ENCODE results near the gene PTPN4.
"Not testable (repeated sequence)": the region's sequence is repeated elsewhere in the genome, so short reads cannot be mapped to it uniquely, and the experiment has no call there.

The PTPN4 gene

DNA sequence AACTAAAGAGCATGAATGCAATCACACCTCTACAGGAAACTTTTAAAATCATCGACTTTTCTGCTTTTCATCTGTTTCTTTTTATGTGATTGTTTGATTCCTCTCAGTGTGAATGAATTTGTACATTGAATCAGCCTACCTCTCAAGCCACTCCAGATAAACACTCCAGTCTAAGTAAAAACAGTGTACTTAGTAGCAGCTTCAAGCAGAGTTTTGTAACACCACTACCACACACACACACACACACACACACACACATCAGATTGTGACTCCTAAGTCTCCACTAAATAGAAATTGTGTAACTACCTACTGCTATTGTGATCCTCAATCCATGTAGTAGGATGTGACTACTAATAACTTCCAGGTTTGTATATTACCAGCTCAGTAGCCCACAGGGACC, 187.8 kb downstream of the PTPN4 start:
- DNase-seq (ENCODE audit: low spot score): no peak

DNA sequence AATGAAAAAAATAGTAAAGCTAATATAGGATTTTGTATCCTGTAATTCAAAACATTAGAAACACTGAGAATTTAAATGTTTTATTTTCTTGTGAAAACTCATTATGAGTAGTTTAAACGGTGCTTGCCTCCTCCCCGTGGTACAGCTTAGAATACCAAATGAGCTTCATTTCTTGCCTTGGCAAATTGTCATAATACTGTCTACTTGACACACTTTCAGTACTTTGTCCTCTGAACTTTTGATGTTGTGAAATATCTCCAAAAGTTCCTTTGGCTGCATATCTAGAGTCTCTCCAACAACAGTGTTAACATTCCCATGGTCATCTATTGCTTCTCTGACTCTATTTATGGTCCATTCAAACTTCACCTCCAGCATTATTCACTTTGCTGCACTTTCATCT, 191.2 kb downstream of the PTPN4 start:
- DNase-seq (ENCODE audit: low spot score): no peak

DNA sequence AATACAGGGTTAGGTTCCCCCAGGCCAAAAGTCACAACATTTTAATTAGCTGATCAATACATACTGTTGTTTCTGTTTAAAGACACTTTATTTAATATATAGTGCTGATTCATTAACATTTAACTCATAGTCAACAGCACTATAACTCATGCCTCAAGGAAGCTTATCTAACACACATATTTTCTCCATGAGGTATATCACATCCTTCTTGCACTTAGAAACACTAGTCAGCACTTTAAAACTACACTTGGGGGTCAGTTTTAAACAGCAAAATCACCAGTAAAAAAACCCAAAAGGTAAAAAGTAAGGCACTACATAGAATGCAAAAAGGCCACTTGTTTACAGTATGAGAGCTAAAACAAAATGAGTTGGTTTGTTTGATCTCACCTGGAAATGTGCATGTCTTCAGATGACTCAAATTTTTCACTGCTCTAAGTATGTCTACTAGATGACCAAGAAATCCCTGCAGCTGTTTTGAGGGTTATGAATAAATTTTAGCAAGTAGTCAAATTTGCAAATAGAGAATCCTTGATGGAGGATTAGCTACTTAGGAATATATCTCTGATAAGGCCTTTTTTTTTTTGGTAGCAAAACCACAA, 199.0 kb downstream of the PTPN4 start:
- no peak for DNase-seq (ENCODE audit: low spot score)

DNA sequence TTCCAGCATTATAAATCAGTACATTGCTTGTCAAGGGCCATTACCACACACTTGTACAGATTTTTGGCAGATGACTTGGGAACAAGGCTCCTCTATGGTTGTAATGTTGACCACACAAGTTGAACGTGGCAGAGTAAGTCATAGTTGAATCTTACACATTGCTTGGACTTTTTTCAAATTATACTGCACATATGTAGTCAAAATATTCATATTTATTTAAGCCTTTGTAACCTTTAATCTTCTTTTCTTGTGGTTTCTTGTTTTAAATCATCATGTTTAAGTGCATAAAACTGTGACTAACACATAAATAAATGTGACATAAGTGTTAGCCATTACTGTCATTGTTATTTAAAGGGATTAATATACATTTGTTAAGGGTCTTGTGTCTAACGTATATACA, 201.1 kb downstream of the PTPN4 start:
- DNase-seq (ENCODE audit: low spot score): no peak

- no peak for DNase-seq (ENCODE audit: low spot score)
Measured at GRCh38 chr2:119981896-119982295, 222.2 kb downstream of the PTPN4 start.

DNA sequence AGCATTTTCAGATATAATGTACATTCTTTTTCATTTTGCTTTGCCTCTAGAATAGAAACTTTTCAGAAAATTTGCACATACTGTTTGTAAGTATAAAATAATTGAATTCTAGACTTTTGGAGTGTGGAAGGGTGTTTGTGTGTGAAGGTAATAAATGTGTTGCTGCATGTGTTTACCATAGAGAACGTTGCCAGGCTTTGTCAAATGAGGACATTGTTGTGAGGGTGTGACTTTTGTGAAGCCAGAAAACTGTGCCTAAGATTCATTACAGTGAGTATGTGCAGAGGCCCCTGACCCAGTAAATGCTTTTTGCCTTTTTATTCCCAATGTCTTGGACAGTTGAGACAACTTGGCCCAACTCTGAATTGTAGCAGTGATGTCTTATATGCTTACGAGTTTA, 222.8 kb downstream of the PTPN4 start:
- DNase-seq (ENCODE audit: low spot score): no peak

DNA sequence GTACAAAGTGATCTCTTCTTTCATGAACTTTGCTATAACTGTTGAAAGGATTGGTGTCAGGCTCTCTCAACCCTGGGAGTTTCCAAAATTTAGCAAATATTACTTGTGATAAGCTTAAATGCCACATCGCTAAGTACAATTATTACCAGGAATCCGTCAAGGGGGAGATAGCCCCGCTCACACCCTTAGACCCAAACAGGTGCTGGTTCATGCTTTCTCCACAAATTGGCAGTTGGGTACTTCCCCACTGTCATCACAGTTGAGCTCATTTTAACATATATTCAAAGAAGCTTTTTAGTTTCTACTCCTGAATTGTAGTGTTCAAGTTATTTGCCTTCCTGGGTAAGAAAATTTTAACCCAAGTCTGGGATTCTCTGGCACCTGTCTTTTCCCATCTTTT, 223.4 kb downstream of the PTPN4 start:
- no peak for DNase-seq (ENCODE audit: low spot score)

- no peak for DNase-seq (ENCODE audit: low spot score)
Measured at GRCh38 chr2:119996148-119996547, 236.4 kb downstream of the PTPN4 start.

DNA sequence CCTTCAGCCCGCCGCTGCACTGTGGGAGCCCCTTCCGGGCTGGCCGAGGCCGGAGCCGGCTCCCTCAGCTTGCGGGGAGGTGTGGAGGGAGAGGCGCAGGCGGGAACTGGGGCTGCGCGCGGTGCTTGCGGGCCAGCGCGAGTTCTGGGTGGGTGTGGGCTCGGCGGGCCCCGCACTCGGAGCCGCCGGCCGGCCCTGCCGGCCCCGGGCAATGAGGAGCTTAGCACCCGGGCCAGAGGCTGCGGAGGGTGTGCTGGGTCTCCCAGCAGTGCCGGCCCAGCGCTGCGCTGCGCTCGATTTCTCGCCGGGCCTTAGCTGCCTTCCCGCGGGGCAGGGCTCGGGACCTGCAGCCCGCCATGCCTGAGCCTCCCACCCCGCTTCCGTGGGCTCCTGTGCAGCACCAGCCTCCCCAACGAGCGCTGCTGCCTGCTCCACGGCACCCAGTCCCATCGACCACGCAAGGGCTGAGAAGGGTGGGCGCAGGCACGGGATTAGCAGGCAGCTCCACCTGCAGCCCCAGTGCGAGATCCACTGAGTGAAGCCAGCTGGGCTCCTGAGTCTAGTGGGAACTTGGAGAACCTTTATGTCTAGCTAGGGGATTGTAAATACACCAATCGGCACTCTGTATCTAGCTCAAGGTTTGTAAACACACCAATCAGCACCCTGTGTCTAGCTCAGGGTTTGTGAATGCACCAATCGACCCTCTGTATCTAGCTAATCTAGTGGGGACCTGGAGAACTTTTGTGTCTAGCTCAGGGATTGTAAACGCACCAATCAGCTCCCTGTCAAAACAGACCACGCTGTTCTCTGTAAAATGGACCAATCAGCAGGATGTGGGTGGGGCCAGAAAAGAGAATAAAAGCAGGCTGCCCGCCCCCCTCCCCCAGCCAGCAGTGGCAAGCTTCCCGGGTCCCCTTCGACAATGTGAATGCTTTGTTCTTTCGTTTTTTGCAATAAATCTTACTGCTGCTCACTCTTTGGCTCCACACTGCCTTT, 237.5 kb downstream of the PTPN4 start:
- not testable (repeated sequence) for DNase-seq (ENCODE audit: low spot score)

DNA sequence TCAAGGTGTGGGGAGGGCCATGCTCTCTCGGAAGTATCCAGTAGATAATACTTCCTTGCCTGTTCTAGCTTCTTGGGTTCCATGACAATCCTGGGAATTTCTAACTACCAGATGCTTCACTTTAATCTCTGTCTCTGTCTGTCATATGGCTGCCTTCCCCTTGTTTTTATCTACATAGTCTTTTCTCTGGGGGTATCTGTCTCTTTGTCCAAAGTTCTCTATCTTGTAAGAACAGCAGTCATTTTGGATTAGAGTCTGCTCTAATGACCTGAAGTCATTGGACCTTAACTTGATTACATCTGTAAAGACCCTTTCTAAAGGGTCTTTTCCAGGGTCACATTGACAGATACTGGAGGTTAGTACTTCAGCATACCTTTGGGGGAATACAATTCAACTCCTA, 241.7 kb downstream of the PTPN4 start:
- DNase-seq (ENCODE audit: low spot score): no peak

DNA sequence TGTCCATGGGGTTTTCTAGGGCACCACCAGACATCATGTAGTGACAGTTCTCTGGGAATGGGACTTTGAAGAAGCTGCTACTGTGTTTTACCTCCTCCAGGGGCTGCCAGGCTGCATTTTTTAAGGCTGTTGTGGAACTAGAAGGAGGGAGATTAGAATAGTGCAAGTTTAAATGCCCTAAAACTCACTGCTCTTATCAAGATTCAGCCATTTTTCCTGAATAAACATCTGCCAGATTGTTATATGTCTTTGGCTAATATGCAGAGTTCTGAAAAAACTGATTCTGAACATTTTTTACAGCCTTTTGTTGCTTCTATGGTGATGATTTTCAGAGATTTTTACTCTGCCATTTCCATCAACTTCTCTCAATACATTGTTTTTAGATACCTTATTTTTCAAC, 244.5 kb downstream of the PTPN4 start:
- DNase-seq (ENCODE audit: low spot score): no peak

DNA sequence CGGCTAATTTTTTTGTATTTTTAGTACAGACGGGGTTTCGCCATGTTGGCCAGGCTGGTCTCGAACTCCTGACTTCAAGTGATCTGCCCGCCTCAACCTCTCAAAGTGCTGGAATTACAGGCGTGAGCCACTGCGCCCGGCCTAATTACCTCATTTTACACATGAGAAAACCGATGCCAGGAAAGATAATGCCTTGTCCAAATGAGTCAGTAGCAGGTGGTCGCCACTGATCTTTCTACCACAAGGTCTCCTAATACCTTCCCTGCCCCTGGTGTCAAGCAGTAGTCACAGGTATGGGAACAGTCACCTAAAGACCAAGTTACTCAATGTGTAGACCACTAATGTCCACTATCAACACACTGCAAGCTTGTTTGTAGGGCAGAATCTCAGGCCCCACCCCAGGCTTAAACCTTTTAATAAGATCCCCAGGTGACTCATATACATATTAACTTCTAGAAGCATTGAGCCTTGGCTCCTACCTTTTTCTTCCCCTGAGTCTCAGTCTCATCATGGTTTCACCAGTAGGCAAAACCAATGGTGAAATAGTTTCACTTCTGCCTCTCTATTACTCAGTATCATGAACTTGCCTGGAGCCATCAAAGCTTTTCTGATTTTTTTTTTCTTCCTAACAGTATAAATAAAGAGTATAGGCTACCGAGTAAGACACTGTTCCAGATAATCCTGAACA, 246.3 kb downstream of the PTPN4 start:
- DNase-seq (ENCODE audit: low spot score): no peak

DNA sequence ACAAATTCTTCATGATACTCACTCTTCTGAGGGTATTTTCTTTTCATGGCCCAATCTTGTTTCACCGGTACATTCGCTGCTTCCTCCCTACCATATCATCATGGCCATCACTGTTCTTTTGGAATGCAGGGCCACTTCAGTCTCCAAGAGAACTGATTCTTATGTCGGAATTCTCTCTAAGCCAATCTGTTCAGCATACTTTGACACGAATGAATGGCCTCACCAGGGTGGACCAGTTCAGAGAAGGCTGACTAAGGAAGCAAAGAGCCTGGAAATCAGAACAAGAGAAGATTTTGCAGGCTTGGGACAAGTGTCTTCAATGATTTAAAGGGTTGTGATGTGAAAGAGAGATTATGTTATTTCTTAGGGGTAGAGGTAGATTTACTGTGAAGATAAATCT, 248.1 kb downstream of the PTPN4 start:
- DNase-seq (ENCODE audit: low spot score): no peak

DNA sequence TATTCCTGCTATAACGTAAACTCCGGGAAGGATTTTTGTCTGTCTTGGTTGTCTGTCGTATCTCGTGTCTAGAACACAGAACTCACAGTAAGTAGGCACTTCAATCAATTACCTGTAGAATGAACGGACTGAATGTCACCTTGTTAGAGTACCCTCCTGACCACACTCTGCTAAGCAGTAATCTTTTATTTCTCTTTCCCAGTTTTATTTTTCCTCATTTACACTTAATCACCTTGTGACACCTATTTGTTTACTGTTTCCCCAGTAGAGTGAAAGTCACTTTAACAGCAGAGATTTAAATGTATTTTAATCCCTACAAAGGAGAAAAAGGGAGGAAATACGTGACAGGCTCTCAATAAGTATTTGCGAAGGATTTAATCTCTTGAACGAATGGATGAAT, 252.6 kb downstream of the PTPN4 start:
- DNase-seq (ENCODE audit: low spot score): no peak

GRCh38 chr2:120012771-120013596, 253.3 kb downstream of the PTPN4 start, which contains the start of gene EPB41L5:
Gene EPB41L5 (plus strand): TSS chr2:120013077. CDS start chr2:120019085, 6,008 bp downstream.
- peak; percentile 64 for DNase-seq (ENCODE audit: low spot score)

- DNase-seq (ENCODE audit: low spot score): no peak
Measured at GRCh38 chr2:120013597-120014223, 254.0 kb downstream of the PTPN4 start.

- DNase-seq (ENCODE audit: low spot score): no peak
Measured at GRCh38 chr2:120014226-120014980, 254.7 kb downstream of the PTPN4 start.

DNA sequence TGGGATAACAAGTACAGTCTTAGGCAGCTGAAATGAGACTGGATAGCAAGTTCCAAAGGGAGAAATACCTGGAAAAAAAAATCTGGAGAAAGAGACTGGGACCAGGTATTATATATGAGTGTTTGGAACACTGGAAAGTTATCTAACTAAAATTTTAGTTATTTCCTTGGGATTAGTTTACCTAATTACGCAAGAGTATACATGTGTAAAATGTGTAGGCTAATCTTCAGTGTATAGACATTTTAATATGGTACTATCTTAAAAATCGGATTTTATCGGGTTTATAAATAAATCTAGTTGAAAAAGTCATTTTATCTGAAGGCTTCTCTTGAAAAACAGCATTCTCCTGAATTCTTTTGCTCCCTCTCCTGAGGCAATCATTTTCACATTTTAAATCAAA, 257.1 kb downstream of the PTPN4 start:
- DNase-seq (ENCODE audit: low spot score): no peak

DNA sequence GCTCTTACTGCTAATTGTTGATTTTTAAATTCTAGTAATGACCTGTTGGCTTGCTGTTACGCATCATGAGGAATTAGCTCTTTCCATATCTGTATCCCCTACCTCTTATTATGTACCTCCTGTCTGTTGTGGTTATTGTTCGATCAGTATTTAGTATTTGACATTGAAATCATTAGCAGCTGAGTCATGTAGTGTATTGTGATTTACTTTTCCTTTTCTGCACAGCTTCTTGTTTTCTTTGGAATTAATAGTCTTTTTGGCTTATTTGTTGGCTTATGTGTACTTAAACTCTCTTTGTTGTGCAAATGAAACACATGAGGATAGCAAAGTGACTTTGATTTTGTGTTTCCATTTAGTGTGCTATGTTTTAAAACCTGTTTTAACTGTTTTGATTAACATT, 257.5 kb downstream of the PTPN4 start:
- no peak for DNase-seq (ENCODE audit: low spot score)

GRCh38 chr2:120018549-120018948, 258.8 kb downstream of the PTPN4 start:
- no peak for DNase-seq (ENCODE audit: low spot score)

- no peak for DNase-seq (ENCODE audit: low spot score)
Measured at GRCh38 chr2:120020554-120020953, 260.8 kb downstream of the PTPN4 start.

Data from hematopoietic multipotent progenitor cell treated with erythropoietin and hydrocortisone succinate and interleukin-3 and kit ligand, for 15 days (in vitro differentiated cells).